DMS153 treated with DMSO at 0.1 percent for 48 hours (cell line): ENCODE results near the gene CAMSAP1.

ENCODE experiments used
- DNase-seq: peaks from one replicate; lab custom pipeline; 2025; ENCODE audit not compliant: unreplicated experiment; lab: John Stamatoyannopoulos, UW

The CAMSAP1 gene

GRCh38 chr9:135761845-135762168 is 145.5 kb downstream of the CAMSAP1 start:
- DNase-seq, result no peak

- no peak for DNase-seq
Measured at GRCh38 chr9:135761150-135761844, 146.0 kb downstream of the CAMSAP1 start.

- no peak for DNase-seq
Measured at GRCh38 chr9:135760465-135760864, 146.9 kb downstream of the CAMSAP1 start.

GRCh38 chr9:135759676-135760300 is 147.6 kb downstream of the CAMSAP1 start:
- no peak for DNase-seq

GRCh38 chr9:135758870-135759269 is 148.5 kb downstream of the CAMSAP1 start:
- no peak for DNase-seq
